ENCODE measurements around the gene PDXP. TPM values are rescaled to one million over a fixed set of nuclear protein-coding genes. Genes with fewer than 3 reads are reported as not detected.

The PDXP gene
- total RNA-seq, 2 experiments from 2014 or later = 41.4 to 42.5 TPM

DNA sequence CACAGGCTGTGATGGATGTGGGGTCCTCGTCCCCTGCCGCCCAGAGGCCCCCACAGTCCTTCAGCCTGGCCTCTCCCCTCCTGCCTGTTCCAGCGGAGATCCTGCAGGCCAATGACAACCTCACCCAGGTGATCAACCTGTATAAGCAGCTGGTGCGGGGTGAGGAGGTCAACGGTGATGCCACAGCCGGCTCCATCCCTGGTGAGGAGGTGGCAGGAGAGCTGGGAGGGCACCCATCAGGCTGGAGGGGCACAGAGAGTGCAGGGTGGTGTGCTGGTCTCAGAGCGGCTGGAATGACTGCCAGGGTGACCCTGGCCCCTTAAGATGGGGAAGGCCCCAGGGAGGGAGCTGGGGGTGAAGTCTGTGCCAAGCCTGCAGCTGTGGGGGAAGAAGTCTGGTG lies 33.6 kb upstream of the PDXP start:
- H3K27me3 Mint-ChIP-seq = no peaks in the 10 kb centered on the region
- H3K4me3 Mint-ChIP-seq = peak overlapping the region; percentile 10
- peaks cover 47% of the 10 kb centered on the region for H3K4me1 Mint-ChIP-seq

DNA sequence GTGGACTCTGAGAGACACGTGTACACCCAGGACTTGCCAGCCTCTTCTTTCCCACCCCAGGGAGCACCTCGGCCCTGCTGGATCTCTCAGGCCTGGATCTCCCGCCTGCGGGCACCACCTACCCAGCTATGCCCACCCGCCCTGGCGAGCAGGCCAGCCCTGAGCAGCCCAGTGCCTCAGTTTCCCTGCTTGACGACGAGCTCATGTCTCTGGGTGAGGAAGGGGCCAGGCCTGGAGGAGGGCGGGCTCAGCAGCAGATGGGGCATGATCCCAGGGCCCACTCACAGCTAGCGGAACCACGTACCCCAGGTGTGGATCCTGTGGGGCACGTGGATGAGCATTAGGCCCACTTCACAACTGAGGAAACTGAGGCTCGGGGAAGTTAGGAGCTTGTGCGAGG lies 32.8 kb upstream of the PDXP start:
- no peaks in the 10 kb centered on the region for H3K9me3 Mint-ChIP-seq
- no peak overlapping the region for H3K4me3 Mint-ChIP-seq
- H3K4me1 Mint-ChIP-seq = peaks cover 47% of the 10 kb centered on the region
- no peaks in the 10 kb centered on the region for H3K27me3 Mint-ChIP-seq
- peak overlapping the region; percentile 95 for H3K27ac Mint-ChIP-seq
- H3K36me3 Mint-ChIP-seq = peaks cover 16% of the 10 kb centered on the region
- DNase-seq = no peak

More for the DNA sequence above, 33.6 kb upstream of the PDXP start:
- peaks cover 17% of the 10 kb centered on the region for H3K36me3 Mint-ChIP-seq
- peak overlapping the region; percentile 95 for H3K27ac Mint-ChIP-seq
- DNase-seq = no peak
- H3K9me3 Mint-ChIP-seq = no peaks in the 10 kb centered on the region

- Mint-ChIP-seq H3K36me3 (peaks cover 16% of the 10 kb centered on the region), H3K27ac (peak overlapping the region; percentile 95), H3K9me3 (no peaks in the 10 kb centered on the region), H3K4me3 (peak overlapping the region; percentile 14), H3K4me1 (peaks cover 47% of the 10 kb centered on the region), H3K27me3 (no peaks in the 10 kb centered on the region)
- no peak for DNase-seq
Measured at GRCh38 chr22:37626144-37626543, 32.4 kb upstream of the PDXP start.

DNA sequence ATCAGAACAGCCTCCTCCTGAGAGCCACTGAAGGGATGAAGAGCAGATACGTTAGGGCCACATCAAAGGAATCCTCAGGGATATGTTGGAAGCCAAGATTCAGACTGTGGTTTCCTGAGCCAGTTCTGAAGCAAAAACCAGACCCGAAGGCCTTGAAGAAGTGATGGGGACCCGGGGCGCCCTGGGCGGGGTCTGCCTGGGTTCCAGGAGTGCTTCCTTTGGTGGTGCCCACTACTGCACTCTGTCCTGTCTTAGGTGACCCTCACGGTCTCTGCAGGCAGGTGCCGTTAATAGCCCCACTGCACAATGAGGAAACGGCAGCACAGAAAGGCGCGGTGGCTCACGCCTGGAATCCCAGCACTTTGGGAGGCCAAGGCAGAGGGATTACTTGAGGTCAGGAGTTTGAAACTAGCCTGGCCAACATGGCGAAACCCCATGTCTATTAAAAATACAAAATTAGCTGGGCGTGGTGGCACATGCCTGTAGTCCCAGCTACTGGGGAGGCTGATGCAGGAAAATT lies 31.9 kb upstream of the PDXP start:
- Mint-ChIP-seq H3K27me3 (no peaks in the 10 kb centered on the region), H3K27ac (peak overlapping the region; percentile 95), H3K4me1 (peaks cover 52% of the 10 kb centered on the region), H3K9me3 (no peaks in the 10 kb centered on the region), H3K36me3 (peaks cover 16% of the 10 kb centered on the region), H3K4me3 (peak overlapping the region; percentile 63)
- no peak for DNase-seq

- no peak for DNase-seq
- H3K27me3 Mint-ChIP-seq = no peaks in the 10 kb centered on the region
- H3K27ac Mint-ChIP-seq = peak overlapping the region; percentile 95
- H3K4me1 Mint-ChIP-seq = peaks cover 56% of the 10 kb centered on the region
- no peaks in the 10 kb centered on the region for H3K9me3 Mint-ChIP-seq
- peak overlapping the region; percentile 63 for H3K4me3 Mint-ChIP-seq
- peaks cover 21% of the 10 kb centered on the region for H3K36me3 Mint-ChIP-seq
Measured at GRCh38 chr22:37627121-37627520, 31.4 kb upstream of the PDXP start.

- H3K4me1 Mint-ChIP-seq = peaks cover 59% of the 10 kb centered on the region
Measured at GRCh38 chr22:37627545-37627944, 31.0 kb upstream of the PDXP start.

DNA sequence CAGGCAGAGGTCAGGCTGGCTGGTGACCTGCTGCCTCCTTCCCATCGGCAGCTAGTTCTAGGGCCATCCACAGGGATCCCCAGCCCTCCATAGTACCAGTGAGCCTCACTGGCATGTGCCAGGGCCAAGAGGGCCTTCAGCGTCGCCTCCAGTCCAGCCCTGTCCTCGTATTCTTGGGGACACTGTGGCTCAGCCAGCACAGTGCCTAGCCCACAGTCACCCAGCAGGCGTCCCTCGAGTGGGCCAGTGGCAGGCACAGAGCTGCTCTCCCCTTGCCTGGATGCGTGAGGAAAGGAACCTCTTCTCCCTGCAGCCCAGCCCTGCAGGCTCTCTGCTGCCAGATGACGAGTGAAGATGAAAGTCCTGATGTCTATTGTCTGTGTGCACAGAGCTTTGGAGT lies 29.7 kb upstream of the PDXP start:
- peaks cover 16% of the 10 kb centered on the region for H3K36me3 Mint-ChIP-seq
- no peaks in the 10 kb centered on the region for H3K9me3 Mint-ChIP-seq
- H3K4me1 Mint-ChIP-seq = peaks cover 65% of the 10 kb centered on the region
- no peak for DNase-seq
- H3K27me3 Mint-ChIP-seq = no peaks in the 10 kb centered on the region
- H3K4me3 Mint-ChIP-seq = no peak overlapping the region
- peak overlapping the region; percentile 95 for H3K27ac Mint-ChIP-seq

More at GRCh38 chr22:37627545-37627944, 31.0 kb upstream of the PDXP start:
- peak overlapping the region; percentile 63 for H3K4me3 Mint-ChIP-seq
- H3K27me3 Mint-ChIP-seq = no peaks in the 10 kb centered on the region
- peaks cover 19% of the 10 kb centered on the region for H3K36me3 Mint-ChIP-seq
- DNase-seq = peak; percentile 50
- H3K9me3 Mint-ChIP-seq = no peaks in the 10 kb centered on the region
- H3K27ac Mint-ChIP-seq = peak overlapping the region; percentile 95

GRCh38 chr22:37629928-37630327 lies 28.6 kb upstream of the PDXP start:
- H3K9me3 Mint-ChIP-seq = no peaks in the 10 kb centered on the region
- H3K4me1 Mint-ChIP-seq = peaks cover 66% of the 10 kb centered on the region
- no peaks in the 10 kb centered on the region for H3K27me3 Mint-ChIP-seq
- H3K36me3 Mint-ChIP-seq = peaks cover 14% of the 10 kb centered on the region
- DNase-seq = no peak
- no peak overlapping the region for H3K27ac Mint-ChIP-seq
- no peak overlapping the region for H3K4me3 Mint-ChIP-seq

DNA sequence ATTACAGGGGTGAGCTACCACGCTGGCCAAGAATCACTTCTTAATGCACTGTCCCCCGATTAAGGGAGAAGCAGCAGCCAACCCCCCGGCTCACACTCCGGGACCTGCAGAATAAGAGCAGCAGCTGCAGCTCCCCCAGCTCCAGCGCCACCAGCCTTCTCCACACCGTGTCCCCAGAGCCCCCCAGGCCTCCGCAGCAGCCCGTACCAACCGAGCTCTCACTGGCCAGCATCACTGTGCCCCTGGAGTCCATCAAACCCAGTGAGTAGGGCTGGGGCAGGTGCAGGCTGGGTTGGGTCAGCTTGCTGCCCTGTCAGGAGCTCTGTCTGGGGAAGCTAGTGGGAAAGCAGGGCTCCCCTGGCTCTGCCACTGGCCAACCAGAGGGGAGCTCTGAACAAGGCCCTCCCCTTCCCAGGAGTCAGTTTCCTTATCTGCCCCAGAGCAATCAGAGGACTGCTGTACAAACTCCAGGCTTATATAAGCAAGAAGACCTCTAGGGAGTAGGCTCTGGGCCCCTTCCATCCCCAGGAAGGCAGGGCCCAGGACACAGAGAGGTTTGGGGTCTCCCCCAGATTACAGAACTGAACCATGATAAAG lies 27.6 kb upstream of the PDXP start:
- Mint-ChIP-seq H3K4me1 (peaks cover 64% of the 10 kb centered on the region), H3K27me3 (no peaks in the 10 kb centered on the region), H3K36me3 (peaks cover 10% of the 10 kb centered on the region), H3K27ac (peak overlapping the region; percentile 66), H3K9me3 (no peaks in the 10 kb centered on the region), H3K4me3 (no peak overlapping the region)
- no peak for DNase-seq

DNA sequence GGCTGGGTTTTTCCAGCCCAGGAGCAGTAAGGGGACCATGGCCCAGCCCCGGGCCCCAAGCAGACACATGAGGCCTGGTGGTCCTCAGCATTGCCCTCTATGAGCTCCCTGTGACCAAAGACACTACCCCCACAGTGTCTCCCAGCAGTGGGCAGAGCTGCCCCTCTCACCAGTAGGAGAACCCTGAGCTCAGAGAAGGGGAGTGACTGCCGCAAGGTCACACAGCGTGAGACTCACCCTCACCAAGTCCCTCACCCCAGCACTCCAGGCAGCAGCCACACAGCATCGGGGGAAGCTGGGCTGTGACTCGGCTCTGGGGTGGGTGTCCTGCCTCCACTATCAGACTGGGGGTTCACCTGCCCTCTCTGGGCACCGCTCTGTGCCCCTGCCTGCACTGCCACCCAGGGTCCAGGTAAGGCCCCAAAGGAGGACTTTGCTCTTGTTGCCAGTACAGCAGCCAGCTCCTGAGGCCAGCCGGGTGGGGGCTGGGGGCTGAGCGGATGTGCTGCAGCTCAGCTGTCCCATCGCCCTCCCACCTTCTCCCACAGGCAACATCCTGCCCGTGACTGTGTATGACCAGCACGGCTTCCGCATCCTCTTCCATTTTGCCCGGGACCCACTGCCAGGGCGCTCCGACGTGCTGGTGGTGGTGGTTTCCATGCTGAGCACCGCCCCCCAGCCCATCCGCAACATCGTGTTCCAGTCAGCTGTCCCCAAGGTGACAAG lies 26.9 kb upstream of the PDXP start:
- Mint-ChIP-seq H3K9me3 (no peaks in the 10 kb centered on the region), H3K27ac (peak overlapping the region; percentile 92), H3K4me3 (peak overlapping the region; percentile 63), H3K4me1 (peaks cover 64% of the 10 kb centered on the region), H3K27me3 (no peaks in the 10 kb centered on the region), H3K36me3 (peaks cover 9% of the 10 kb centered on the region)
- DNase-seq = peak; percentile 43

DNA sequence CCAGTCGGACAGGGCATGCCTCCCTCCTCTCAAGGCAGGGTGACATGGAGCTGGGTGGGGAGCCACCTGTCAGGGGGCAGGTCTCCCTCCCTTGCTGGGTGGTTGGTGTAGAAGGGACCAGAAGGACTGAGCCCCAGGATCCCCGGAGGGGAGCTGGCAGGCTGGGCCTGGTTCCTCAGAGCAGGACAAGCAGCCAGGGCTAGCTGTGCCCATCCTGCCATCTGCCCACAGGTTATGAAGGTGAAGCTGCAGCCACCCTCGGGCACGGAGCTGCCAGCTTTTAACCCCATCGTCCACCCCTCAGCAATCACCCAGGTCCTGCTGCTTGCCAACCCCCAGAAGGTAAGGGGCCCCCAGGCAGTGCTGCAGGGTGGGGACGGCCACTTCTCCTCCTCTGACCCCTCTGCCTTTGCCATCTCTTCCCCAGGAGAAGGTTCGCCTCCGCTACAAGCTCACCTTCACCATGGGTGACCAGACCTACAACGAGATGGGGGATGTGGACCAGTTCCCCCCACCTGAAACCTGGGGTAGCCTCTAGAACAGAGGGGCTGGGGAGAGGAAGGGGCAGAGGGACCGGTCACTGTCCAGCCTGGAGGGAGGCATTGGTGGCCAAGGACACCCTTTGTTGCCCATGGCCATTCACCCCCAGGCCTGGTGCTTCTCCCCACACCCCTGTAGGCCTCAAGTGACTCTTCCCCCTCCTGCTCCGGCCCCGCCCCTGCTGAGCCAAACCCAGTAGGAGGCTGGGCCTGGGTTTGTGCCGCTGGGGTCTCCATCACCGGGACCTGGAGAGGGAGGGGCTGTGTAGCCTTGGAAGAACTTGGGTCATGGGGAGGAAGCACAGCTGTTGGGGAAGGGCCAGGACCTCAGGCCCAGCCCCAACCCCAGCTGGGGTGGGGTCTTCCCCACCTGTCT lies 26.1 kb upstream of the PDXP start:
- peak; percentile 60 for DNase-seq

GRCh38 chr22:37633089-37633624 lies 25.4 kb upstream of the PDXP start:
- Mint-ChIP-seq H3K4me1 (peaks cover 66% of the 10 kb centered on the region), H3K27me3 (no peaks in the 10 kb centered on the region), H3K27ac (peak overlapping the region; percentile 92), H3K36me3 (peaks cover 8% of the 10 kb centered on the region), H3K9me3 (no peaks in the 10 kb centered on the region), H3K4me3 (peak overlapping the region; percentile 63)
- DNase-seq = peak; percentile 81

More for the DNA sequence above, 26.1 kb upstream of the PDXP start:
- no peaks in the 10 kb centered on the region for H3K27me3 Mint-ChIP-seq
- H3K27ac Mint-ChIP-seq = peak overlapping the region; percentile 92
- no peaks in the 10 kb centered on the region for H3K9me3 Mint-ChIP-seq
- peaks cover 8% of the 10 kb centered on the region for H3K36me3 Mint-ChIP-seq
- peak overlapping the region; percentile 63 for H3K4me3 Mint-ChIP-seq
- peaks cover 64% of the 10 kb centered on the region for H3K4me1 Mint-ChIP-seq

GRCh38 chr22:37633625-37634416 lies 24.7 kb upstream of the PDXP start:
- Mint-ChIP-seq H3K36me3 (peaks cover 8% of the 10 kb centered on the region), H3K27me3 (no peaks in the 10 kb centered on the region)

DNA sequence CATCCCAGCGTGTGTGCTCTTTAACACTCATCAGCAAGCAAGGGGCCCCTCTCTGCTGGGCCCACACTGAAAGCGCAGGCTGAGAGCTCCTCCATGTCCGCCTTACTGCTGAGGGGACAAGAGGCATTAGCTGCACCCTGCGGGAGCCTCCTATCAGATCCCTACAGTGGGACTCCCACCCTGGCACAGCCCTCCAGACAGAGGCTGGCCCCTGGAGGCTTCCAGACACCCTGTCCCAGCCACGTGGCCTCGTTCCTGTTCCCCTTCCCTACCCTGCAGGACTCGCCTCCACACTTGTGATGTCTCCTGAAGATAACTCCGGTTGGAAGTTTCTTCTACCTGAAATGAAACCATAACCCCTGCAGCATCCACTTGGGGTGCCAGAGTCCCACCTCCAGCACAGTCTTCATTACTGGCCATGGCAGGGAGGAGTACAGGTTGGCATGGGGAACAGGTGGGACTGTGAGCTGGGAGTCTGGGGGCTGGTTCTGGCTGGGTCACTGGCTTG lies 24.1 kb upstream of the PDXP start:
- Mint-ChIP-seq H3K9me3 (no peaks in the 10 kb centered on the region), H3K4me3 (peak overlapping the region; percentile 66), H3K27me3 (no peaks in the 10 kb centered on the region), H3K4me1 (peaks cover 71% of the 10 kb centered on the region), H3K27ac (peak overlapping the region; percentile 92), H3K36me3 (peaks cover 8% of the 10 kb centered on the region)
- no peak for DNase-seq

More at GRCh38 chr22:37633625-37634416, 24.7 kb upstream of the PDXP start:
- Mint-ChIP-seq H3K9me3 (no peaks in the 10 kb centered on the region), H3K27ac (peak overlapping the region; percentile 92), H3K4me3 (peak overlapping the region; percentile 66), H3K4me1 (peaks cover 69% of the 10 kb centered on the region)
- peak; percentile 81 for DNase-seq

All from activated naive CD8-positive, alpha-beta T cell treated with anti-CD3 and anti-CD28 coated beads for 36 hours (primary cell).